Heart right ventricle (tissue), 16 donors: Measurements from ENCODE around the gene HMGCLL1. TPM values are rescaled to one million over a fixed set of nuclear protein-coding genes. Genes with fewer than 3 reads are reported as not detected.

ENCODE experiments used
- ATAC-seq, 8 donors: fragments of 200-7000 bp; cut with Tn5 transposase; one replicate each; pipeline ENCODE4 v1.9.1; 2020; ENCODE audit warnings: mild to moderate bottlenecking in 8 of 8, moderate library complexity in 8 of 8, moderate number of reproducible peaks in 1 of 8
- DNase-seq, 2 donors: peaks; one replicate each; pipeline ENCODE4 v3.0.0-alpha.2; 2020
- H3K27ac ChIP-seq, 10 donors: fragments of 200-600 bp; sonication (generic) in 2 of 10; one replicate each; pipeline versions ENCODE4 v1.5.0 to v1.8.0; 2020 to 2022; ENCODE audit warnings: mild to moderate bottlenecking in 3 of 10
- H3K27me3 ChIP-seq, 7 donors: fragments of 200-600 bp; one replicate each; pipeline ENCODE4 v1.8.0; 2021 to 2022; ENCODE audit warnings: mild to moderate bottlenecking in 2 of 7
- H3K36me3 ChIP-seq, 9 donors: fragments of 200-600 bp; sonication (generic) in 1 of 9; one replicate each; pipeline versions ENCODE4 v1.5.0 to v1.8.0; 2020 to 2022; ENCODE audit warnings: mild to moderate bottlenecking in 2 of 9
- H3K4me1 ChIP-seq, 9 donors: fragments of 200-600 bp; sonication (generic) in 1 of 9; one replicate each; pipeline versions ENCODE4 v1.5.0 to v1.8.0; 2020 to 2022; ENCODE audit warnings: mild to moderate bottlenecking in 4 of 9
- H3K4me3 ChIP-seq, 10 donors: fragments of 200-600 bp; sonication (generic) in 2 of 10; one replicate each; pipeline versions ENCODE4 v1.5.0 to v1.8.0; 2020 to 2022; ENCODE audit warnings: mild to moderate bottlenecking in 7 of 10, moderate library complexity in 2 of 10
- H3K9me3 ChIP-seq, 11 donors: fragments of 200-600 bp in 10 of 11; sonication (generic) in 2 of 11; one replicate each; pipeline versions ENCODE4 v1.5.0 to v1.8.0; 2013 to 2022; ENCODE audit warnings: mild to moderate bottlenecking in 2 of 11, control low read depth in 1 of 11, moderate library complexity in 1 of 11
- CTCF ChIP-seq, 9 donors: fragments of 200-600 bp; sonication (generic) in 2 of 9; IDR thresholded peaks; one replicate each; pipeline versions ENCODE4 v1.5.0 to v1.8.0; 2021 to 2022; ENCODE audit warnings: antibody characterized with exemption in 9 of 9, mild to moderate bottlenecking in 5 of 9, moderate library complexity in 1 of 9
- WGBS, 2 donors: extraction: QIAGEN DNeasy Blood & Tissue Kit; methylation state at CpG; one replicate each; pipeline ENCODE4 v1.1.7; 2013; ENCODE audit warnings: inconsistent platforms in 1 of 2; 5-methylcytosine and 5-hydroxymethylcytosine counted together
- intact Hi-C, 10 donors: fragments of 100-400 bp; cut with DNase I; formaldehyde crosslinking; loops; one replicate each; pipeline versions ENCODE4 v1.11.1 to v1.14.2; 2022
- polyA plus RNA-seq, 2 donors: library from polyadenylated mRNA; stranded (reverse); fragments of 200-250 nt; gene quantifications; one replicate each; pipeline ENCODE4 v1.2.3, GENCODE V29; 2013
- total RNA-seq, 10 donors: library from RNA; stranded (reverse); fragmentation: NEBNext Ultra II Directional in 3 of 10; extraction: Animal tissue kit (Norgen Biotek cat#: 25700) in 3 of 10; gene quantifications; one replicate each; pipeline versions ENCODE4 v1.2.1 to v1.2.4, GENCODE V29; 2021 to 2023
- donor health status: Arrhythmogenic right ventricular cardiomyopathy.
- donor health status: ischemic (EF 13 %, LVEDD 7.1; RV severe dilation, severe dysfunction).
- donor health status: healthy with polysubstance abuse.
- donor health status: DM: no; HTN: yes; CAD: no.
- donor health status: DM: no; HTN: no; CAD: no.
- donor health status: ischemic (EF 25% LVEDD 6.9; RV normal size, moderate dysfunction).
- donor health status: ischemic (EF 25% LVEDD 5.7; RV mildly dilated, moderate dysfunction).
- donor health status: healthy.
- donor health status: DM: yes; HTN: yes; CAD: no.
- donor health status: Ischemic cardiomyopathy.
- donor health status: ischemic (EF 35%, LVEDD 5.7; RV mildly dilated, moderate dysfunction).
- donor health status: nonischemic (EF 11% LVEDD 7.7; RV severe dilation, severe dysfunction).
- donor health status: DM: yes; HTN: yes; CAD: no.
- donor health status: PGD.
- donor health status: ischemic (EF 29% LVEDD 5.4; RV normal size, mild dysfunction).
- donor health status: nonischemic (EF 23%, LVEDD 6.1; RV moderate dilation, normal function).

Gene HMGCLL1
- total and polyA plus RNA-seq, 12 donors: 0.35 to 2.6 (median 1.1) TPM

- no peaks in the 10 kb centered on the region for H3K27me3 ChIP-seq
- no peaks in the 10 kb centered on the region for H3K36me3 ChIP-seq
- no peaks in the 10 kb centered on the region for H3K4me1 ChIP-seq
- 88 to 89% methylated on average over 3 of the region's 3 CpGs for WGBS, 2 donors
- no peak for DNase-seq
- no peak overlapping the region for H3K4me3 ChIP-seq
- H3K27ac ChIP-seq: no peak overlapping the region
- no peak for ATAC-seq
- H3K9me3 ChIP-seq: no peaks in the 10 kb centered on the region
- TF ChIP-seq CTCF (IDR thresholded peaks at IDR 0.05): no peak
- intact Hi-C loops: no loop called here
Observed at GRCh38 chr6:55524441-55524840, 54.6 kb downstream of the HMGCLL1 start.

GRCh38 chr6:55518529-55519060 is 60.4 kb downstream of the HMGCLL1 start:
- no peaks in the 10 kb centered on the region for H3K27me3 ChIP-seq
- WGBS, 2 donors: 92 to 94% methylated on average over 4 of the region's 4 CpGs

GRCh38 chr6:55516736-55517135 is 62.3 kb downstream of the HMGCLL1 start:
- DNase-seq (no peak), ATAC-seq (no peak)
- Histone ChIP-seq H3K27me3 (no peaks in the 10 kb centered on the region), H3K4me3 (no peak overlapping the region), H3K27ac (no peak overlapping the region), H3K9me3 (peaks cover 0 to 2% (median 0%) of the 10 kb centered on the region in 11 donors), H3K4me1 (no peaks in the 10 kb centered on the region), H3K36me3 (no peaks in the 10 kb centered on the region)
- intact Hi-C loops: no loop called here
- 68 to 82% methylated on average over 1 of the region's 1 CpG for WGBS, 2 donors
- no peak for TF ChIP-seq CTCF (IDR thresholded peaks at IDR 0.05)

More at GRCh38 chr6:55518529-55519060, 60.4 kb downstream of the HMGCLL1 start:
- TF ChIP-seq CTCF (IDR thresholded peaks at IDR 0.05): no peak
- no peaks in the 10 kb centered on the region for H3K36me3 ChIP-seq
- no peak for ATAC-seq
- DNase-seq: no peak
- H3K27ac ChIP-seq: no peak overlapping the region
- intact Hi-C loops: no loop called here
- H3K9me3 ChIP-seq: peaks cover 0 to 2% (median 0%) of the 10 kb centered on the region in 11 donors
- H3K4me1 ChIP-seq: no peaks in the 10 kb centered on the region
- no peak overlapping the region for H3K4me3 ChIP-seq

- Histone ChIP-seq H3K9me3 (peaks cover 0 to 2% (median 0%) of the 10 kb centered on the region in 11 donors), H3K27ac (no peak overlapping the region), H3K27me3 (no peaks in the 10 kb centered on the region), H3K4me3 (no peak overlapping the region), H3K36me3 (no peaks in the 10 kb centered on the region), H3K4me1 (no peaks in the 10 kb centered on the region)
- no peak for ATAC-seq
- intact Hi-C loops: no loop called here
- DNase-seq: no peak
- no peak for TF ChIP-seq CTCF (IDR thresholded peaks at IDR 0.05)
- WGBS, 2 donors: 75 to 85% methylated on average over 1 of the region's 1 CpG
Observed at GRCh38 chr6:55512904-55513303, 66.1 kb downstream of the HMGCLL1 start.
